ENCODE data around the gene NHSL1. TPM values are rescaled to one million over a fixed set of nuclear protein-coding genes. Genes with fewer than 3 reads are reported as not detected.

NHSL1 gene
- total and polyA plus RNA-seq, 4 donors: 6.6 to 33.0 (median 20.7) TPM

GRCh38 chr6:138538390-138539031 lies 39.2 kb upstream of the NHSL1 start:
- Histone ChIP-seq H3K9ac (ENCODE audit: low read depth in 1 of 2, low read length in 2 of 2) (no peak overlapping the region), H3K4me3 (ENCODE audit: low read depth in 1 of 3, low read length in 3 of 3) (peak overlapping the region in 2 of 3 donors; percentile 3 to 30), H3K9me3 (ENCODE audit: control insufficient read depth in 4 of 4, low read length in 3 of 4) (no peaks in the 10 kb centered on the region), H3K36me3 (ENCODE audit: control insufficient read depth in 4 of 4, insufficient read depth in 3 of 4, low read depth in 1 of 4, low read length in 3 of 4) (no peaks in the 10 kb centered on the region), H3K4me1 (ENCODE audit: control insufficient read depth in 4 of 4, insufficient read depth in 4 of 4, low read length in 3 of 4) (peaks cover 7 to 41% (median 30%) of the 10 kb centered on the region in 4 donors), H3K27ac (ENCODE audit: low read depth in 1 of 2, low read length in 2 of 2) (peak overlapping the region; percentile 73 to 84), H3K27me3 (ENCODE audit: control insufficient read depth in 4 of 4, insufficient read depth in 4 of 4, low read length in 3 of 4) (no peaks in the 10 kb centered on the region)
- 30% methylated on average over 7 of the region's 7 CpGs for WGBS
- no peak for DNase-seq (ENCODE audit: low spot score)
- TF ChIP-seq RAD21 (IDR thresholded peaks at IDR 0.05): peak; percentile 42 to 61
- TF ChIP-seq CTCF (IDR thresholded peaks at IDR 0.05; ENCODE audit: low read depth, low read length, missing input control): no peak
- no peak for TF ChIP-seq TAF1 (conservative IDR thresholded peaks at IDR 0.05)
- no peak for TF ChIP-seq EGR1 (IDR thresholded peaks at IDR 0.05; ENCODE audit: low read depth in 2 of 2)
- TF ChIP-seq ATF3 (IDR thresholded peaks at IDR 0.05): no peak
- TF ChIP-seq YY1 (IDR thresholded peaks at IDR 0.05): peak; percentile 85
- peak; percentile 31 for TF ChIP-seq SP1 (IDR thresholded peaks at IDR 0.05)
- no peak for TF ChIP-seq ZBTB33 (IDR thresholded peaks at IDR 0.05)
- peak in 1 of 2 donors; percentile 75 for TF ChIP-seq RXRA (IDR thresholded peaks at IDR 0.05)
- peak; percentile 28 for TF ChIP-seq MAX (IDR thresholded peaks at IDR 0.05)
- TF ChIP-seq FOXA1 (IDR thresholded peaks at IDR 0.05): no peak
- peak; percentile 7 for TF ChIP-seq FOXA2 (IDR thresholded peaks at IDR 0.05)
- no peak for TF ChIP-seq HNF4G (IDR thresholded peaks at IDR 0.05)
- TF ChIP-seq REST (IDR thresholded peaks at IDR 0.05): no peak
- peak in 1 of 2 donors; percentile 20 for TF ChIP-seq JUND (IDR thresholded peaks at IDR 0.05)
- TF ChIP-seq HNF4A (conservative IDR thresholded peaks at IDR 0.05): peak; percentile 57 to 61
- TF ChIP-seq NR2F2 (IDR thresholded peaks at IDR 0.05): no peak
- TF ChIP-seq GABPA (IDR thresholded peaks at IDR 0.05 in 1 of 2, conservative IDR thresholded peaks at IDR 0.05 in 1 of 2): no peak

All from liver (tissue), 9 donors.